Neural crest cell (in vitro differentiated cells): ENCODE measurements around the gene FOXM1. TPM values are rescaled to one million over a fixed set of nuclear protein-coding genes. Genes with fewer than 3 reads are reported as not detected.

Source experiments
- DNase-seq: peaks from one replicate; pipeline ENCODE4 v3.0.0; 2021; ENCODE audit warnings: low read depth, mixed read lengths, low spot score
- H3K27ac Mint-ChIP-seq: one replicate; pipeline ENCODE4 v1.8.0; 2021; ENCODE audit warnings: mild to moderate bottlenecking, mixed read lengths; ENCODE audit not compliant: unreplicated experiment
- H3K27me3 Mint-ChIP-seq: 2 replicates; pipeline ENCODE4 v1.8.0; 2021; ENCODE audit warnings: low read depth, mild to moderate bottlenecking, mixed read lengths
- H3K36me3 Mint-ChIP-seq: 2 replicates; pipeline ENCODE4 v1.8.0; 2021; ENCODE audit warnings: low read depth, mild to moderate bottlenecking, mixed read lengths
- H3K4me1 Mint-ChIP-seq: 2 replicates; pipeline ENCODE4 v1.8.0; 2021; ENCODE audit warnings: mixed read lengths
- H3K4me3 Mint-ChIP-seq: one replicate; pipeline ENCODE4 v1.8.0; 2021; ENCODE audit warnings: mild to moderate bottlenecking, mixed read lengths
- H3K9me3 Mint-ChIP-seq: 2 replicates; pipeline ENCODE4 v1.8.0; 2021; ENCODE audit warnings: mixed read lengths
- CTCF ChIP-seq: fragments of 200-600 bp; sonication (generic); conservative IDR thresholded peaks from 2 replicates; pipeline ENCODE4 v1.5.0; 2021; ENCODE audit warnings: antibody characterized with exemption, mild to moderate bottlenecking
- total RNA-seq: library from RNA; stranded (reverse); gene quantifications from 2 replicates; pipeline ENCODE4 v1.2.1, GENCODE V29; 2021

FOXM1 gene
- total RNA-seq, 1 donor from 2014 or later = 147 TPM

DNA sequence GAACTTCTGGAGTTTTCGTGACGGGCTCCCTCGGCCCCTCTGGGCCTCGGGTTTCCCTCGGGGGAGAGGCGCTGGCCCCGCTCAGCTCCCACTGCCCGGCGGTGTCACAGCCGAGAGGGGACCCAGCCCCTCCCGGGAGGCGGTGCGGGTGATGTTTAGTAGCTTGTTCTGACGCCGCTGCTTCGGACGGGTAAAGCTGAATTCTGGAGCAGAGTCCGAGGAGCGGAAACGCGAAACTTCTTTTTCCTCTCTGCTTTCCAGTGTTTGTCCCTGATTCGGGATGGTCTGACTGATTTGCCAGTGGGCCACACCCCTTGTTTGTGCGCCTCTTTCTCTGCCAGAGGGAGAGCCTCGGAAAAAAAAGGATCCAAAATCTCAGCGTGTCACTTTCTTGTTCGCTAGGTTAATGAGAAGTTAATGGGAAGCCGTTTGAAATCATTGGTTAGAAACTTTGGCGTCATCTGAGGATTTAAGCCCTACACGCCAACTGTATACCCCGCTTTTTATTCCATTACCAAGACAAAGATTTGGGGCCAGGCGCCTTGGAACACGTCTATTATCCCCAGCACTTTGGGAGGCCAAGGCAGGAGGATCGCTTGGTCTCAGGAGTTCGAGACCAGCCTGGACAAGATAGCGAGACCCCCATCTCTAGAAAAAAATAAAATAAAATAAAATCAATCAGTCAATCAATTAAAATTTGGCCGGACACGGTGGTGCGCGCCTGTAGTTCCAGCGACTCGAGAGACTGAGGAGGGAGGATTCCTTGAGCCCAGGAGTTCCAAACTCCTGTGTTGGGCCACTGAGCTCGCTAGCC is 14.5 kb upstream of the FOXM1 start:
- H3K27ac Mint-ChIP-seq = peak overlapping the region; percentile 84
- no peaks in the 10 kb centered on the region for H3K9me3 Mint-ChIP-seq
- H3K4me3 Mint-ChIP-seq = peak overlapping the region; percentile 94
- peak; percentile 46 for DNase-seq
- no peaks in the 10 kb centered on the region for H3K27me3 Mint-ChIP-seq
- H3K4me1 Mint-ChIP-seq = peaks cover 55% of the 10 kb centered on the region
- peaks cover 11% of the 10 kb centered on the region for H3K36me3 Mint-ChIP-seq
- no peak for TF ChIP-seq CTCF

GRCh38 chr12:2890388-2891239 is 13.6 kb upstream of the FOXM1 start, which contains the start of gene TULP3:
TULP3 (plus strand) TSS chr12:2890891; CDS start chr12:2890948, 57 bp downstream.
- Mint-ChIP-seq H3K27me3 (no peaks in the 10 kb centered on the region), H3K9me3 (no peaks in the 10 kb centered on the region), H3K4me3 (peak within 1 kb of the TSS; percentile 94), H3K4me1 (peaks cover 49% of the 10 kb centered on the region), H3K36me3 (peaks cover 15% of the 10 kb centered on the region), H3K27ac (peak within 1 kb of the TSS; percentile 98)
- DNase-seq = peak; percentile 98
- no peak for TF ChIP-seq CTCF

DNA sequence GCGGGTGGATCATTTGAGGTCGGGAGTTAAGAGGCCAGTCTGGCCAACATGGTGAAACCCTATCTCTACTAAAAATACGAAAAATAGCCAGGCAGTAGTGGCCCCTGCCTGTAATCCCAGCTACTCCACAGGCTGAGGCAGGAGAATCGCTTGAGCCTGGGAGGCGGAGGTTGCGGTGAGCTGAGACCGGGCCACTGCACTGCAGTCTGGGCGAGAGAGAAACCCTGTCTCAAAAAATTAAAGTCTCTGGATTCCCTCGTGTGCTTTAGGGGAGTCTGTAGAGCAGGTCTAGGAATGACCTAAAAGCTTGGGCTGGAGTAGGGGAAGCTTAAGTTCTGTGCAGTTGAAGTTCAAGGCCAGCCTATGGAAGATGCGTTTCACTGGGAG is 13.0 kb upstream of the FOXM1 start:
- H3K27ac Mint-ChIP-seq = peak overlapping the region; percentile 98
- peaks cover 43% of the 10 kb centered on the region for H3K4me1 Mint-ChIP-seq
- no peaks in the 10 kb centered on the region for H3K27me3 Mint-ChIP-seq
- H3K9me3 Mint-ChIP-seq = no peaks in the 10 kb centered on the region
- no peak for TF ChIP-seq CTCF
- peak overlapping the region; percentile 94 for H3K4me3 Mint-ChIP-seq
- peaks cover 15% of the 10 kb centered on the region for H3K36me3 Mint-ChIP-seq
- DNase-seq = no peak

GRCh38 chr12:2886768-2887450 is 9.9 kb upstream of the FOXM1 start:
- Mint-ChIP-seq H3K36me3 (peaks cover 20% of the 10 kb centered on the region), H3K9me3 (no peaks in the 10 kb centered on the region), H3K27ac (no peak overlapping the region), H3K27me3 (no peaks in the 10 kb centered on the region), H3K4me3 (no peak overlapping the region), H3K4me1 (peaks cover 29% of the 10 kb centered on the region)
- TF ChIP-seq CTCF = no peak
- DNase-seq = no peak

- no peak overlapping the region for H3K27ac Mint-ChIP-seq
- peaks cover 20% of the 10 kb centered on the region for H3K36me3 Mint-ChIP-seq
- peaks cover 15% of the 10 kb centered on the region for H3K4me1 Mint-ChIP-seq
- TF ChIP-seq CTCF = no peak
- no peak for DNase-seq
- no peaks in the 10 kb centered on the region for H3K9me3 Mint-ChIP-seq
- H3K4me3 Mint-ChIP-seq = peak overlapping the region; percentile 5
- H3K27me3 Mint-ChIP-seq = no peaks in the 10 kb centered on the region
Observed at GRCh38 chr12:2884810-2885209, 7.8 kb upstream of the FOXM1 start.
